HepG2 (cell line): ENCODE results near the gene DAPK1. TPM values are rescaled to one million over a fixed set of nuclear protein-coding genes. Genes with fewer than 3 reads are reported as not detected.

Source experiments
- BCLAF1 ChIP-seq: fragments of 450-650 bp; IDR thresholded peaks from 2 replicates; pipeline ENCODE4 v1.6.1; 2017; ENCODE audit warnings: mild to moderate bottlenecking
- EED ChIP-seq: sonication (generic); formaldehyde crosslinking; IDR thresholded peaks from 2 replicates; pipeline ENCODE4 v1.5.0; 2020; ENCODE audit warnings: mild to moderate bottlenecking, missing genetic modification reagents
- FLYWCH1 ChIP-seq: sonication (generic); formaldehyde crosslinking; IDR thresholded peaks from 2 replicates; pipeline ENCODE4 v1.8.1; 2023; ENCODE audit warnings: mild to moderate bottlenecking, missing genetic modification reagents
- FOSL2 ChIP-seq: sonication (generic); formaldehyde crosslinking; IDR thresholded peaks from 2 replicates; pipeline ENCODE4 v1.4.0; 2020; ENCODE audit warnings: missing genetic modification reagents
- HIVEP1 ChIP-seq: sonication (generic); formaldehyde crosslinking; IDR thresholded peaks from 2 replicates; pipeline ENCODE4 v1.4.0; 2020; ENCODE audit warnings: mild to moderate bottlenecking, missing genetic modification reagents
- MEF2D ChIP-seq: sonication (generic); formaldehyde crosslinking; IDR thresholded peaks from 2 replicates; pipeline ENCODE4 v1.5.1; 2020; ENCODE audit warnings: mild to moderate bottlenecking, missing genetic modification reagents
- NBN ChIP-seq: fragments of 450-650 bp; conservative IDR thresholded peaks from 2 replicates; pipeline ENCODE4 v1.6.1; 2017
- PAWR ChIP-seq: sonication (generic); formaldehyde crosslinking; IDR thresholded peaks from 2 replicates; pipeline ENCODE4 v1.4.0; 2020; ENCODE audit warnings: missing genetic modification reagents, mild to moderate bottlenecking, borderline replicate concordance
- PCBP2 ChIP-seq: fragments of 200-400 bp; formaldehyde crosslinking; optimal IDR thresholded peaks from 2 replicates; pipeline ENCODE3; 2018; ENCODE audit warnings: low read length, low read depth; ENCODE audit not compliant: poor library complexity, severe bottlenecking
- REXO4 ChIP-seq: sonication (generic); formaldehyde crosslinking; IDR thresholded peaks from 2 replicates; pipeline ENCODE4 v1.8.0; 2022; ENCODE audit warnings: missing genetic modification reagents, mild to moderate bottlenecking, borderline replicate concordance
- RFXANK ChIP-seq: IDR thresholded peaks from 2 replicates; pipeline ENCODE4 v1.6.1; 2016
- TGIF2 ChIP-seq: IDR thresholded peaks from 2 replicates; pipeline ENCODE4 v1.6.1; 2016; ENCODE audit warnings: control low read depth, missing compliant biosample characterization
- ZBTB38 ChIP-seq: sonication (generic); formaldehyde crosslinking; IDR thresholded peaks from 2 replicates; pipeline ENCODE4 v1.5.1; 2020; ENCODE audit warnings: mild to moderate bottlenecking, missing genetic modification reagents
- ZKSCAN1 ChIP-seq: fragments of 150-350 bp; IDR thresholded peaks from 2 replicates; pipeline ENCODE4 v1.6.1; 2014; ENCODE audit warnings: low read length
- ZMYM2 ChIP-seq: sonication (generic); formaldehyde crosslinking; IDR thresholded peaks from 2 replicates; pipeline ENCODE4 v1.8.0; 2022; ENCODE audit warnings: mild to moderate bottlenecking, missing genetic modification reagents
- ZNF12 ChIP-seq: sonication (generic); formaldehyde crosslinking; IDR thresholded peaks from 2 replicates; pipeline ENCODE4 v1.5.0; 2020; ENCODE audit warnings: missing genetic modification reagents
- ZNF383 ChIP-seq: sonication (generic); formaldehyde crosslinking; IDR thresholded peaks from 2 replicates; pipeline ENCODE4 v1.4.0; 2020; ENCODE audit warnings: missing genetic modification reagents, mild to moderate bottlenecking, borderline replicate concordance
- ZNF414 ChIP-seq: sonication (generic); formaldehyde crosslinking; IDR thresholded peaks from 2 replicates; pipeline ENCODE4 v1.5.0; 2020; ENCODE audit warnings: missing genetic modification reagents
- ZNF547 ChIP-seq: sonication (generic); formaldehyde crosslinking; IDR thresholded peaks from 2 replicates; pipeline ENCODE4 v1.5.1; 2020; ENCODE audit warnings: mild to moderate bottlenecking, missing genetic modification reagents
- ZNF557 ChIP-seq: sonication (generic); formaldehyde crosslinking; IDR thresholded peaks from 2 replicates; pipeline ENCODE4 v1.4.0; 2020; ENCODE audit warnings: missing genetic modification reagents
- ZNF768 ChIP-seq: sonication (generic); formaldehyde crosslinking; IDR thresholded peaks from 2 replicates; pipeline ENCODE4 v1.4.0; 2020; ENCODE audit warnings: missing genetic modification reagents
- ZNF781 ChIP-seq: sonication (generic); formaldehyde crosslinking; IDR thresholded peaks from 2 replicates; pipeline ENCODE4 v1.5.1; 2020; ENCODE audit warnings: borderline replicate concordance, mild to moderate bottlenecking, missing genetic modification reagents; ENCODE audit errors: not compliant biosample characterization
- polyA plus RNA-seq, 8 experiments: library from polyadenylated mRNA; depleted of rRNA in 3 of 8; stranded (reverse) in 7 of 8; unstranded in 1 of 8; fragments of >200 nt; fragmentation: Illumina TruSeq in 4 of 8; extraction: Trizol in 4 of 8; gene quantifications; 2 replicates each; pipeline versions ENCODE4 v1.2.1 to v1.2.3, GENCODE V29; 2011 to 2016; ENCODE audit warnings: low read depth in 4 of 8, missing spikeins in 1 of 8, mixed read lengths in 1 of 8; ENCODE audit not compliant: insufficient read depth in 1 of 8
- total RNA-seq, 5 experiments: library from RNA; depleted of rRNA; stranded (reverse); fragments of >200 nt; fragmentation: Illumina TruSeq; extraction: Trizol; gene quantifications; 2 replicates each; pipeline ENCODE4 v1.2.3, GENCODE V29; 2016; ENCODE audit warnings: low read depth in 1 of 5
- TF ChIP-seq, protein P1 (sequence below): IDR thresholded peaks from 2 replicates; pipeline ENCODE4 v1.6.1; 2016; ENCODE audit warnings: control low read depth
- TF ChIP-seq, protein P2 (sequence below): sonication (generic); formaldehyde crosslinking; conservative IDR thresholded peaks from 2 replicates; pipeline ENCODE4 v1.4.0; 2020; ENCODE audit warnings: missing genetic modification reagents

Gene DAPK1
- total and polyA plus RNA-seq, 2 of the 13 experiments (the other 11 are each of a cell fraction or from before 2014, with no cell fraction given) = 35.7 to 35.9 TPM

DNA sequence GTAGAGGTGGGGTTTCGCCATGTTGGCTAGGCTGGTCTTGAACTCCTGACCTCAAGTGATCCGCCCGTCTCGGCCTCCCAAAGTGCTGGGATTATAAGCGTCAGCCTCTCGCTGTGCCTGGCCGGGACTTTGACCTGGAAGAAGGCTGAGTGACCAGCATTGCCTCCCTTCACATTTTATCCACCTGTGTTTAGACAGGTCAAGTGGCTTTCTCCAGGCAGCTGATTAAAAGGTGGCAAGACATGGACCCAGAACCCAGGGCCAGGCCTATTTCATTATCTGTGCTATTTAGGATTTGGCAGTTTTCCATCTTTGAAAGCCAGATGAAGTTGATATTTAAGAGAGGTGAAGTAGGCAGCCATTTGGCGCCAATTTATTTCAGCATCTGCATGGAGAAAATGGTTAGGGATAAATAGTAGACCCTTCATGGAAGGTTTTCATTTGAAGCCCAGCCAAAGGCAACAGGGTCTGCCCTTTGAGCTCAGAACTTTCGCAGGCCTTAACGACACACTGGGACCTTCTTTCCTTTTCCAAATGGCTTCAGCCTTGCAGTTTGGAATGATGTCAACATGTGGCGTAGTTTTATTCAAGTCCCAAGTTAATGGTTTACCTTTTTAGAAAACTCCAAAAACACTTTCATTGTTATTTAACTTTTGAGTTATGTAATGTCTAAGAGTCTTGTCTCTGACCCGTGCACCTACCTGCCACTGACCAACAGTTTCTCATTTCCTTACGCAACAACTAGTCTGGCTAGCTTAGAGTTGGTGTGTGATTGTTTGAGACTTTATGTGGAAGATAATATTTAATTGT lies 8.4 kb downstream of the DAPK1 start (continued):
- TF ChIP-seq ZNF557 (CRISPR knock-in tag) = no peak
- TF ChIP-seq BCLAF1 = no peak
- no peak for TF ChIP-seq NBN
- TF ChIP-seq PCBP2 = no peak
- TF ChIP-seq PAWR (CRISPR knock-in tag) = no peak
- peak; percentile 62 for TF ChIP-seq FOSL2 (CRISPR knock-in tag)
- no peak for TF ChIP-seq FLYWCH1
- TF ChIP-seq, protein P1, sequence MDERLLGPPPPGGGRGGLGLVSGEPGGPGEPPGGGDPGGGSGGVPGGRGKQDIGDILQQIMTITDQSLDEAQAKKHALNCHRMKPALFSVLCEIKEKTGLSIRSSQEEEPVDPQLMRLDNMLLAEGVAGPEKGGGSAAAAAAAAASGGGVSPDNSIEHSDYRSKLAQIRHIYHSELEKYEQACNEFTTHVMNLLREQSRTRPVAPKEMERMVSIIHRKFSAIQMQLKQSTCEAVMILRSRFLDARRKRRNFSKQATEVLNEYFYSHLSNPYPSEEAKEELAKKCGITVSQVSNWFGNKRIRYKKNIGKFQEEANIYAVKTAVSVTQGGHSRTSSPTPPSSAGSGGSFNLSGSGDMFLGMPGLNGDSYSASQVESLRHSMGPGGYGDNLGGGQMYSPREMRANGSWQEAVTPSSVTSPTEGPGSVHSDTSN = 0 out of 2 replicates have a peak, but pooled peaks have one; percentile 33
- TF ChIP-seq RFXANK = 0 out of 2 replicates have a peak, but pooled peaks have one; percentile 8
- no peak for TF ChIP-seq HIVEP1 (CRISPR knock-in tag)
- 0 out of 2 replicates have a peak, but pooled peaks have one; percentile 22 for TF ChIP-seq ZNF547 (CRISPR knock-in tag)
- TF ChIP-seq ZNF414 = no peak
- peak; percentile 86; the same call in 1 of the 2 replicates for TF ChIP-seq TGIF2 (CRISPR knock-in tag)
- TF ChIP-seq ZNF781 (CRISPR knock-in tag) = no peak
- peak; percentile 98 for TF ChIP-seq ZNF12 (CRISPR knock-in tag)
- no peak for TF ChIP-seq ZBTB38 (CRISPR knock-in tag)
- TF ChIP-seq ZKSCAN1 = no peak
- no peak for TF ChIP-seq ZNF383 (CRISPR knock-in tag)
- TF ChIP-seq REXO4 (CRISPR knock-in tag) = no peak
- no peak for TF ChIP-seq EED
- no peak for TF ChIP-seq ZNF768 (CRISPR knock-in tag)
- TF ChIP-seq, protein P2, sequence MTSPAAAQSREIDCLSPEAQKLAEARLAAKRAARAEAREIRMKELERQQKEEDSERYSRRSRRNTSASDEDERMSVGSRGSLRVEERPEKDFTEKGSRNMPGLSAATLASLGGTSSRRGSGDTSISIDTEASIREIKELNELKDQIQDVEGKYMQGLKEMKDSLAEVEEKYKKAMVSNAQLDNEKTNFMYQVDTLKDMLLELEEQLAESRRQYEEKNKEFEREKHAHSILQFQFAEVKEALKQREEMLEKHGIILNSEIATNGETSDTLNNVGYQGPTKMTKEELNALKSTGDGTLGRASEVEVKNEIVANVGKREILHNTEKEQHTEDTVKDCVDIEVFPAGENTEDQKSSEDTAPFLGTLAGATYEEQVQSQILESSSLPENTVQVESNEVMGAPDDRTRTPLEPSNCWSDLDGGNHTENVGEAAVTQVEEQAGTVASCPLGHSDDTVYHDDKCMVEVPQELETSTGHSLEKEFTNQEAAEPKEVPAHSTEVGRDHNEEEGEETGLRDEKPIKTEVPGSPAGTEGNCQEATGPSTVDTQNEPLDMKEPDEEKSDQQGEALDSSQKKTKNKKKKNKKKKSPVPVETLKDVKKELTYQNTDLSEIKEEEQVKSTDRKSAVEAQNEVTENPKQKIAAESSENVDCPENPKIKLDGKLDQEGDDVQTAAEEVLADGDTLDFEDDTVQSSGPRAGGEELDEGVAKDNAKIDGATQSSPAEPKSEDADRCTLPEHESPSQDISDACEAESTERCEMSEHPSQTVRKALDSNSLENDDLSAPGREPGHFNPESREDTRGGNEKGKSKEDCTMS = no peak
- TF ChIP-seq ZMYM2 = 0 out of 2 replicates have a peak, but pooled peaks have one; percentile 39
- TF ChIP-seq MEF2D (CRISPR knock-in tag) = 0 out of 2 replicates have a peak, but pooled peaks have one; percentile 61
